ENCODE measurements around the gene ZNF627. TPM values are rescaled to one million over a fixed set of nuclear protein-coding genes. Genes with fewer than 3 reads are reported as not detected.

The ZNF627 gene
- total RNA-seq, 2 donors from 2014 or later: 5.6 to 13.1 TPM

GRCh38 chr19:11642902-11643301 lies 45.6 kb downstream of the ZNF627 start:
- ATAC-seq (ENCODE audit: insufficient number of reproducible peaks, low FRiP score, low read depth) (no peak), DNase-seq (ENCODE audit: low spot score) (no peak)
- no peak for TF ChIP-seq CTCF (IDR thresholded peaks at IDR 0.05)
- Histone ChIP-seq H3K27ac (no peak overlapping the region), H3K9me3 (no peaks in the 10 kb centered on the region), H3K4me1 (ENCODE audit: control insufficient read depth in 1 of 2, low read depth in 2 of 2) (no peaks in the 10 kb centered on the region), H3K4me3 (no peak overlapping the region), H3K27me3 (replicated peaks; ENCODE audit: insufficient read depth) (no peaks in the 10 kb centered on the region), H3K36me3 (no peaks in the 10 kb centered on the region)

DNA sequence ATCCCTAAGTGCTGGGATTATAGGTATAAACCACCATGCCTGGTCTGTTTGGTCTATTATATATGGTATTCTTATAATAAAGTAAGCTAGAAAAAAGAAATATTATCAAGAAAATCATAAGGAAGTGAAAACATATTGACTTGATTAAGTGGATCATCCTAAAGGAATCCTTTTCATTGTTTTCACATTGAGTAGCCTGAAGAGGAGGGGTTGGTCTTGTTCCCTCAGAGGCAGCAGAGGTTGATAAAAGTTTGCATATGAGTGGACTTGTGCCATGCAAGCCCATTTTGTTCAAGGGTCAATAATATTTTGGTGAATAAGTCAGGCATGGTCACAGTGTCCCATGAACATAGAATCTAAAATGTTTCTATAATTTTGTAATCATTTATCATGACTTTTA lies 52.7 kb downstream of the ZNF627 start:
- no peak overlapping the region for H3K4me3 ChIP-seq
- H3K36me3 ChIP-seq: no peaks in the 10 kb centered on the region
- H3K4me1 ChIP-seq (ENCODE audit: control insufficient read depth in 1 of 2, low read depth in 2 of 2): no peaks in the 10 kb centered on the region
- ATAC-seq (ENCODE audit: insufficient number of reproducible peaks, low FRiP score, low read depth) (no peak), DNase-seq (ENCODE audit: low spot score) (no peak)
- TF ChIP-seq CTCF (IDR thresholded peaks at IDR 0.05): no peak
- H3K27me3 ChIP-seq (replicated peaks; ENCODE audit: insufficient read depth): no peaks in the 10 kb centered on the region
- peaks cover 14% of the 10 kb centered on the region for H3K9me3 ChIP-seq
- H3K27ac ChIP-seq: no peak overlapping the region

DNA sequence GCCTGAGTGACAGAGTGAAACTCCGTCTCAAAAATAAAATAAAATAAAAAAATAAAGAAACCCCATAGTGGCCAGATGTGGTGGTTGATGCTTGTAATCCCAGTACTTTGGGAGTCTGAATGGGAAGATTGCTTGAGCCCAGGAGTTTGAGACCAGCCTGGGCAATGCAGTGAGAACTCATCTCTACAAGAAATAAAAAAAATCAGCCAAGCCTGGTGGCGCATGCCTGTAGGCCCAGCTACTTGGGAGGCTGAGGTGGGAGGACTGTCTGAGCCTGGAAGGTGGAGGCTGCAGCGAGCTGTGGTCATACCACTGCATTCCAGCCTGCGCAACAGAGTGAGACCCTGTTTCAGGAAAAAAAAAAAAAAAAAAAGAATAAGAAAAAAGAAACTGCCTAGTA lies 53.8 kb downstream of the ZNF627 start:
- Histone ChIP-seq H3K9me3 (peaks cover 14% of the 10 kb centered on the region), H3K36me3 (no peaks in the 10 kb centered on the region), H3K4me3 (no peak overlapping the region), H3K27me3 (replicated peaks; ENCODE audit: insufficient read depth) (no peaks in the 10 kb centered on the region), H3K4me1 (ENCODE audit: control insufficient read depth in 1 of 2, low read depth in 2 of 2) (no peaks in the 10 kb centered on the region), H3K27ac (no peak overlapping the region)
- DNase-seq (ENCODE audit: low spot score): no peak
- ATAC-seq (ENCODE audit: insufficient number of reproducible peaks, low FRiP score, low read depth): no peak
- TF ChIP-seq CTCF (IDR thresholded peaks at IDR 0.05): no peak

GRCh38 chr19:11652056-11652455 lies 54.8 kb downstream of the ZNF627 start:
- Histone ChIP-seq H3K27ac (no peak overlapping the region), H3K27me3 (replicated peaks; ENCODE audit: insufficient read depth) (no peaks in the 10 kb centered on the region), H3K36me3 (no peaks in the 10 kb centered on the region), H3K4me1 (ENCODE audit: control insufficient read depth in 1 of 2, low read depth in 2 of 2) (no peaks in the 10 kb centered on the region), H3K9me3 (peaks cover 14% of the 10 kb centered on the region), H3K4me3 (no peak overlapping the region)
- TF ChIP-seq CTCF (IDR thresholded peaks at IDR 0.05): no peak
- ATAC-seq (ENCODE audit: insufficient number of reproducible peaks, low FRiP score, low read depth) (no peak), DNase-seq (ENCODE audit: low spot score) (no peak)

DNA sequence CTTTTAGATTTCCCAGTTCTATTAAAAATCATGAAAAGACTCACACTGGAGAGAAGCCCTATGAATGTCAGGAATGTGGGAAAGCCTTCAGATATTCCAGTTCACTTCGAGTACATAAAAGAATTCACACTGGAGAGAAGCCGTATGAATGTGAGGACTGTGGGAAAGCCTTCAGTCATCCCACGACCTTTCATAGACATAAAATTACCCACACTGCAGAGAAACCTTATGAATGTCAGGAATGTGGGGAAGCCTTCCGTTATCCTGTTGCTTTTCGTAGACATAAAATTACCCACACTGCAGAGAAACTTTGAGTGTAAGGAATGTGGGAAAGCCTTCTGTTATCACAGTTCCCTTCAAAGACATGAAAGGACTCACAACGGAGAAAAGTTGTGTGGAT lies 55.2 kb downstream of the ZNF627 start:
- Histone ChIP-seq H3K27ac (no peak overlapping the region), H3K36me3 (no peaks in the 10 kb centered on the region)
- no peak for ATAC-seq (ENCODE audit: insufficient number of reproducible peaks, low FRiP score, low read depth)

More for the DNA sequence above, 55.2 kb downstream of the ZNF627 start:
- Histone ChIP-seq H3K4me1 (ENCODE audit: control insufficient read depth in 1 of 2, low read depth in 2 of 2) (no peaks in the 10 kb centered on the region), H3K4me3 (no peak overlapping the region), H3K9me3 (peaks cover 14% of the 10 kb centered on the region), H3K27me3 (replicated peaks; ENCODE audit: insufficient read depth) (no peaks in the 10 kb centered on the region)
- TF ChIP-seq CTCF (IDR thresholded peaks at IDR 0.05): no peak
- DNase-seq (ENCODE audit: low spot score): no peak
